ENCODE measurements around the gene KCNK5. TPM values are rescaled to one million over a fixed set of nuclear protein-coding genes. Genes with fewer than 3 reads are reported as not detected.
A peak's percentile ranks its signal among the peaks of the same experiment; 100 is the strongest.

KCNK5 gene
- total and polyA plus RNA-seq, 9 of the 15 experiments (the other 6 are each of a cell fraction or from before 2014, with no cell fraction given): 1.5 to 45.8 (median 25.8) TPM

DNA sequence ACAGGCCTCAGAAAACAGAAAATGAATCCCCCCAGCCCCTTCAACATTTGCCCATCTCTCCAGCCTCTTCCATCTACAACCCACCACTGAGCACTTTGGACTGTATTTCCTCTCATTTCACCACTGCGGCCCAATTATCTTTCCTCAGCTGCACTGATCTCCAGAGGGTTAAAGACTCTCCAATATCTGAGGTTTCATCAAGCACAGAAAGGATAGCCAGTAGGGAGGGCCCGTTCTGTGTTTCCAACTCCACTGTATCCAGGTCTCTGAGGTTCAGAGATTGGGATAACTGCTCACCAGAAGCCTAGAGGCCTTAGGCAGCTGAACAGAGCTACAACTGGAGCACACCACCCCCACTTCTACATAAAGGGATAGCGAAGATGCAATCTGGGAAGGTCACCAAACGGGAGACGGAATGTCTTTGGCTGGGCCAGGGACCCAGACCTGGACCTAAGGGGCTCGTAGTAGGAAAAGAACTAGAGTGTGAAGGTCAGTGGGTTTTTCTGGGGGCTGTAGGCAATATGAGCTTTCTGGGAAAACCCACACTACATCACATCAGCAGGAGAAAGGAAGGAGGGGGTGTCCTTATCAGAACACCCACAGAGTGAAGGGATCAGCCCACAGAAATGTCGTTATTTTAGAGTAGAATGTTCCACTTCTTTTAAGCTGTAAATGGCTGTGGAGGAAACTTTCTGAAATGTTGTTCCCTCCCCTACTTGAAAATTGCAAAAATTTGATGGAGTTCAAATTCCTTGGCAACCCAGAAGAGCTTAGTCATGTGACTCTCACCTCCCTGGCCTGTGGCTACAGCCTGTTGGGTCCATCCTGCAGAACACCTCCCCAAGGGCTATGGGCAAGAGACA is 7.3 kb downstream of the KCNK5 start (continued):
- no peak for TF ChIP-seq PCBP2 (IDR thresholded peaks at IDR 0.05; ENCODE audit: low read depth, low read length, poor library complexity, severe bottlenecking)
- no peak for TF ChIP-seq PTRF (tag; IDR thresholded peaks at IDR 0.05)
- TF ChIP-seq ATF7 (IDR thresholded peaks at IDR 0.05): peak; percentile 47; the same call in 1 of the 2 replicates
- TF ChIP-seq HMGXB4 (CRISPR knock-in tag; IDR thresholded peaks at IDR 0.05): no peak
- no peak for TF ChIP-seq PHTF2 (CRISPR knock-in tag; IDR thresholded peaks at IDR 0.05)
- 0 out of 2 replicates have a peak, but pooled peaks have one; percentile 9 for TF ChIP-seq ZNF316 (IDR thresholded peaks at IDR 0.05)
- no peak for TF ChIP-seq DIDO1 (tag; IDR thresholded peaks at IDR 0.05; ENCODE audit: low read depth)
- no peak for TF ChIP-seq TSC22D4 (tag; IDR thresholded peaks at IDR 0.05)
- TF ChIP-seq ARNT (IDR thresholded peaks at IDR 0.05): no peak; a peak in 1 of 4 replicates
- no peak for TF ChIP-seq IRF2 (CRISPR knock-in tag; IDR thresholded peaks at IDR 0.05)
- no peak for TF ChIP-seq TSHZ1 (CRISPR knock-in tag; IDR thresholded peaks at IDR 0.05)
- no peak for TF ChIP-seq GATAD2B (IDR thresholded peaks at IDR 0.05; ENCODE audit: borderline replicate concordance)
- no peak for TF ChIP-seq RBBP5 (IDR thresholded peaks at IDR 0.05; ENCODE audit: borderline replicate concordance, insufficient read depth, low read length, poor library complexity, severe bottlenecking)
- no peak for TF ChIP-seq ZKSCAN3 (CRISPR knock-in tag; IDR thresholded peaks at IDR 0.05)
- TF ChIP-seq, protein P1, sequence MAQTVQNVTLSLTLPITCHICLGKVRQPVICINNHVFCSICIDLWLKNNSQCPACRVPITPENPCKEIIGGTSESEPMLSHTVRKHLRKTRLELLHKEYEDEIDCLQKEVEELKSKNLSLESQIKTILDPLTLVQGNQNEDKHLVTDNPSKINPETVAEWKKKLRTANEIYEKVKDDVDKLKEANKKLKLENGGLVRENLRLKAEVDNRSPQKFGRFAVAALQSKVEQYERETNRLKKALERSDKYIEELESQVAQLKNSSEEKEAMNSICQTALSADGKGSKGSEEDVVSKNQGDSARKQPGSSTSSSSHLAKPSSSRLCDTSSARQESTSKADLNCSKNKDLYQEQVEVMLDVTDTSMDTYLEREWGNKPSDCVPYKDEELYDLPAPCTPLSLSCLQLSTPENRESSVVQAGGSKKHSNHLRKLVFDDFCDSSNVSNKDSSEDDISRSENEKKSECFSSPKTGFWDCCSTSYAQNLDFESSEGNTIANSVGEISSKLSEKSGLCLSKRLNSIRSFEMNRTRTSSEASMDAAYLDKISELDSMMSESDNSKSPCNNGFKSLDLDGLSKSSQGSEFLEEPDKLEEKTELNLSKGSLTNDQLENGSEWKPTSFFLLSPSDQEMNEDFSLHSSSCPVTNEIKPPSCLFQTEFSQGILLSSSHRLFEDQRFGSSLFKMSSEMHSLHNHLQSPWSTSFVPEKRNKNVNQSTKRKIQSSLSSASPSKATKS (CRISPR knock-in tag; IDR thresholded peaks at IDR 0.05): no peak
- TF ChIP-seq TCF7L2 (IDR thresholded peaks at IDR 0.05; ENCODE audit: low read depth, low read length): no peak
- TF ChIP-seq PTBP1 (IDR thresholded peaks at IDR 0.05; ENCODE audit: low read depth, low read length): no peak
- TF ChIP-seq SMAD1 (IDR thresholded peaks at IDR 0.05; ENCODE audit: low read depth, low read length, partially characterized antibody): no peak
